ACC112 (cell line): ENCODE results near the gene GRIA4.

ENCODE experiments used
- H2AFZ ChIP-seq: fragments of 200-600 bp; sonication (generic); one replicate; pipeline ENCODE4 v1.6.0; 2017; ENCODE audit warnings: antibody characterized with exemption, low read length; ENCODE audit not compliant: unreplicated experiment
- H3K27ac ChIP-seq: fragments of 200-600 bp; sonication (generic); 2 replicates; pipeline ENCODE4 v1.5.1; 2014; ENCODE audit warnings: low read depth, mild to moderate bottlenecking, antibody characterized with exemption, low read length, moderate library complexity
- H3K27me3 ChIP-seq: fragments of 200-600 bp; sonication (generic); 2 replicates; pipeline ENCODE4 v1.6.1; 2014; ENCODE audit warnings: mild to moderate bottlenecking, antibody characterized with exemption, low read length, moderate library complexity, mixed read lengths; ENCODE audit not compliant: insufficient read depth
- H3K36me3 ChIP-seq: fragments of 200-600 bp; sonication (generic); 2 replicates; pipeline ENCODE4 v1.6.1; 2016; ENCODE audit warnings: mild to moderate bottlenecking, antibody characterized with exemption, low read length, moderate library complexity, mixed read lengths; ENCODE audit not compliant: insufficient read depth
- H3K4me1 ChIP-seq: fragments of 200-600 bp; sonication (generic); one replicate; pipeline ENCODE4 v1.6.1; 2016; ENCODE audit warnings: low read length, mixed read lengths; ENCODE audit not compliant: insufficient read depth, unreplicated experiment, control insufficient read depth
- H3K4me3 ChIP-seq: fragments of 200-600 bp; sonication (generic); 2 replicates; pipeline ENCODE4 v1.5.1; 2014; ENCODE audit warnings: mild to moderate bottlenecking, low read depth, low read length
- H3K79me2 ChIP-seq: fragments of 200-600 bp; sonication (generic); one replicate; pipeline ENCODE4 v1.6.0; 2016; ENCODE audit warnings: low read length; ENCODE audit not compliant: control insufficient read depth, unreplicated experiment, insufficient read depth

GRIA4 gene

GRCh38 chr11:106021181-106021966, 411.5 kb downstream of the GRIA4 start:
- peaks cover 27% of the 10 kb centered on the region for H3K4me1 ChIP-seq
- H3K4me3 ChIP-seq: peak overlapping the region; percentile 86
- no peaks in the 10 kb centered on the region for H3K27me3 ChIP-seq
- H3K79me2 ChIP-seq: peaks cover 41% of the 10 kb centered on the region
- H3K27ac ChIP-seq: peak overlapping the region; percentile 0; the same call in 1 of the 2 replicates
- H2AFZ ChIP-seq: peak overlapping the region; percentile 90
- H3K36me3 ChIP-seq: peaks cover 8% of the 10 kb centered on the region

GRCh38 chr11:106021967-106022794, 412.3 kb downstream of the GRIA4 start, which contains the start of gene MSANTD4:
Gene MSANTD4 (minus strand): TSS chr11:106022240. CDS start chr11:106010917, 11,323 bp downstream.
- H3K36me3 ChIP-seq: peaks cover 8% of the 10 kb centered on the region
- peak within 1 kb of the TSS; percentile 86 for H3K4me3 ChIP-seq
- no peaks in the 10 kb centered on the region for H3K27me3 ChIP-seq
- H3K4me1 ChIP-seq: peaks cover 27% of the 10 kb centered on the region
- H3K79me2 ChIP-seq: peaks cover 33% of the 10 kb centered on the region
- H3K27ac ChIP-seq: peak within 1 kb of the TSS; percentile 44; the same call in 1 of the 2 replicates
- peak within 1 kb of the TSS; percentile 99 for H2AFZ ChIP-seq

GRCh38 chr11:106022795-106023275, 413.0 kb downstream of the GRIA4 start:
- H3K4me1 ChIP-seq: peaks cover 27% of the 10 kb centered on the region
- H3K27ac ChIP-seq: peak overlapping the region; percentile 44; the same call in 1 of the 2 replicates
- peaks cover 8% of the 10 kb centered on the region for H3K36me3 ChIP-seq
- peak overlapping the region; percentile 99 for H2AFZ ChIP-seq
- peak overlapping the region; percentile 86 for H3K4me3 ChIP-seq
- H3K27me3 ChIP-seq: no peaks in the 10 kb centered on the region
- peaks cover 33% of the 10 kb centered on the region for H3K79me2 ChIP-seq

GRCh38 chr11:106030609-106031008, 420.7 kb downstream of the GRIA4 start:
- no peak overlapping the region for H3K4me3 ChIP-seq
- H3K4me1 ChIP-seq: peaks cover 10% of the 10 kb centered on the region
- H3K27ac ChIP-seq: no peak overlapping the region
- H3K36me3 ChIP-seq: no peaks in the 10 kb centered on the region
- H2AFZ ChIP-seq: no peak overlapping the region
- H3K27me3 ChIP-seq: no peaks in the 10 kb centered on the region
- H3K79me2 ChIP-seq: no peaks in the 10 kb centered on the region

GRCh38 chr11:106031202-106031810, 421.4 kb downstream of the GRIA4 start:
- Histone ChIP-seq H3K4me3 (no peak overlapping the region), H3K27ac (no peak overlapping the region), H2AFZ (no peak overlapping the region), H3K27me3 (no peaks in the 10 kb centered on the region), H3K36me3 (no peaks in the 10 kb centered on the region), H3K4me1 (peaks cover 10% of the 10 kb centered on the region), H3K79me2 (no peaks in the 10 kb centered on the region)
